Dedifferentiated amniotic fluid mesenchymal stem cell (primary cell): ENCODE results near the gene SPG21.

Source experiments
- DNase-seq: peaks from one replicate; pipeline ENCODE4 v3.0.0-alpha.2; 2016; ENCODE audit errors: extremely low spot score

The SPG21 gene

DNA sequence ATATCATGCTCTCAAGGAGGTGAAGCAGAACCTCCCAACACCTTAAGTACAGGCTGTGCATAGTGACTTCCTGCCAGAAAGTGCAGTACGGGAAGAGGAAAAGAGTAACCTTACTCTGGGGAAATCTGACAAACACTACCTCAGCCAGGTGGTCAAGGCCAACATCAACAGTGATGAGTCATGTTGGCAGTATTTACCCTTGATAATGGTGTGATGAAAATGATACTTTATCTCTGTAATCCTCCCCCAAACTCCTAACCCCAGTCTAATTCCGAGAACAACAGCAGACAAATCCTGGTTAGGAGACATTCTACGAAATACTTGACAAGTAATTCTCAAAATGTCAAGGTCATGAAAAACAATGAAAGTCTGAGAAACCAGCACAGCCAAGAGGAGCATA lies 51.5 kb downstream of the SPG21 start:
- DNase-seq: no peak

DNA sequence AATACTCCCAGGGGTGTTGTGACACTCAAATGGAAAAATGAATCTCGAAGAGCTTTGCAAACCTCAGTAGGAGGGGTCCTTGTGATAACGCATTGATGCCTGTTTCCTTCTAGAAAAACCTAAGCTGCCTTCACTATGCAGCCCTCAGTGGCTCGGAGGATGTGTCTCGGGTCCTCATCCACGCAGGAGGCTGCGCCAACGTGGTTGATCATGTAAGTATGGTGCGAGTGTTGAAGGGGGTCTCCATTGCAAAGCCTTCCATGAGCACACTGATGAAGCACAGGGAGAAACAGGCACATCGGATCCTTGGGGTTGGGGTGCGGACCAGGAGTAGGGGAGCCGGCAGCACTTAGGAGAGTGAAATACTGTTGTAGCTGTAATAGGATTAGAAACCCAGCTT lies 55.7 kb downstream of the SPG21 start:
- DNase-seq: no peak

- DNase-seq: no peak
Measured at GRCh38 chr15:64931381-64931780, 58.3 kb downstream of the SPG21 start.

GRCh38 chr15:64930778-64931371 lies 58.8 kb downstream of the SPG21 start:
- no peak for DNase-seq

GRCh38 chr15:64930019-64930652 lies 59.6 kb downstream of the SPG21 start:
- DNase-seq: no peak

DNA sequence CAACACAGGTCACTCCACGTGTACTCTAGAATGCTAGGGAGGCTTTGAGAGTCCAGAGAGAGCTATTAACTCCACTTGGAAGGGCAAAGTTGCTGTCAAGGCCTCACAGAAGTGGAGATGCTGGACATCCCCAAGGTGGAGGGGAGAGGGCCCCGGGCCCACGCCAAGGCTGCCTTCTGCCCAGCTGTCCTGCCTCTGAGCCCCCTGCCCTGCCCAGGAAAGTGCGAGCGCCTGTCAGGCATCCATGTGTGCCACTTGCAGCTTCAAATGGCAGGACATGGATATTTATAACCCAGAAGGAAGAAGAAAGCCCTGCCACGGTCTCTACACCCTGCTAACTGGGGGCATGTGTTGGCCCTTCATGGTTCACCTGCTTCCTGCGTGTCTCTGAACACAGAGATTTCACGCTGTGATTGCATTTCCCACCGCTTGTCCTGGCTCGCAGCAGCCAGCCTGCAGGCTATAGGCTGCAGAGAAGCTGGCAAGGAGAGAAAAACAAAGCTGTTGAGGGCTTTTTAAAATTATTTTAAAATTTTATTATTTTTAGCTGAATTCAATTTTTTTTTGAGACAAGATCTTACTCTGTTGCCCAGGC lies 61.0 kb downstream of the SPG21 start:
- DNase-seq: no peak

- DNase-seq: no peak
Measured at GRCh38 chr15:64926661-64927060, 63.1 kb downstream of the SPG21 start.

DNA sequence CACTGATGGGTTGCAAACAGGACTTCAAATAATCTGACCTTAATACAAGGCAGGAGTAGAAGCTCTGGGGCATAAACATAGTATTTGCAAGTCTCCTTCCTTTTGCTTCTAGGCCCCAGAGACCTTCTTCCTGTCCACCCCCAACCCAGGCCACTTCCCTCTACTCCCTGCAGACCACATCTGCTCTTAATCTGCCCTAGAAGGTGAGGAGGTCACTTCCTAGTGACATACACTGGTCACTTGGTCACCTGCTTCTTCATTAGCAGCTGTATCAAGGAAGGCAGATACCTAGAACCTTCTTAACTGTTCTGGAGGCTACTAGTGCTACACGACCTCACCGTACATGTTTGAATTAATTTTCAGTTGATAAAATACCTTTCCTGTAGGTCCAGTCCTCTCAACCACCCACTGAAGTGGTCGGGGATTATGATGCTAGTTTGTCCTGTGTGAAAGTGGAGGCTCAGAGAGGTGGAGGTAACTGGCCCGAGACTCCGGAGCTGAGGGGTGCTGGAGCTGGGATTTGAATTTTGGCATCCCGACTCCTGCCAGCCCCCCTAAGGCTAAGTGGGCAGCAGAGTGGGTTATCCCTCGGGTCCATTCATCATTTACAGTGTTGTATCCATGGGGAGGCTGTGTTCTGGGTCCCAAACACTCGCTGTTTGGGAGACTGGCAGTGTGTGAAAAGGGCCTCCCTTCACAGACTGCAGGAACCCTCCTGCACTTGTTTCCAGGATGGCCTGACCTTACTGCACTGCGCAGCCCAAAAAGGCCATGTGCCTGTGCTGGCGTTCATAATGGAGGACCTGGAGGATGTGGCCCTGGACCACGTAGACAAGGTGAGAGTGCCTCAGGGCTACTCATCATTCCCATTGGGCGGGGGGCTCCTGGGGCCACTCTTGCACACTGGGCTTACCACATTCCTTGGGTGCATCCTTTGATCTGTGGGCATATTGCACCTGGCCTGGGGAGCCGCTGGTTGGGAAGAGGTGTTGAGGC lies 64.1 kb downstream of the SPG21 start:
- DNase-seq: no peak

GRCh38 chr15:64923546-64923945 lies 66.2 kb downstream of the SPG21 start:
- DNase-seq: no peak

DNA sequence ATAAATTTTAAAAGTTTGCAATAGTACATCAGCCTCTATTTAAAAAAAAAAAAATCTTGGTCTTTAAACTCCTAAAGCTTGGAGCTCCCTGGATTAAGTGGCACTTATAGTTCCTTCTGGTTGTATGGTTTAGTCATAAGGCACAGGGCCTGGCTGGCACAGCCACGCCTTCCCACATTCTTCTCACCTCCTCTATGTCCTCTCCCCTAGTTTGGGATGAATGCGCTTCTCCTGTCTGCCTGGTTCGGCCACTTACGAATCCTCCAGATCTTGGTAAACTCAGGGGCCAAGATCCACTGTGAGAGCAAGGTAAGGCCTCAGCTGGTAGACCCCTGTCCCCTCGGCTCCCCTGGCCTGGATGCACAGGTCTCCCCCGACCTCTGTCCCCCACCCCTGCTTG lies 68.0 kb downstream of the SPG21 start:
- DNase-seq: no peak

- no peak for DNase-seq
Measured at GRCh38 chr15:64919721-64920120, 70.0 kb downstream of the SPG21 start.

- no peak for DNase-seq
Measured at GRCh38 chr15:64917211-64917610, 72.5 kb downstream of the SPG21 start.

GRCh38 chr15:64916365-64916764 lies 73.3 kb downstream of the SPG21 start:
- no peak for DNase-seq

DNA sequence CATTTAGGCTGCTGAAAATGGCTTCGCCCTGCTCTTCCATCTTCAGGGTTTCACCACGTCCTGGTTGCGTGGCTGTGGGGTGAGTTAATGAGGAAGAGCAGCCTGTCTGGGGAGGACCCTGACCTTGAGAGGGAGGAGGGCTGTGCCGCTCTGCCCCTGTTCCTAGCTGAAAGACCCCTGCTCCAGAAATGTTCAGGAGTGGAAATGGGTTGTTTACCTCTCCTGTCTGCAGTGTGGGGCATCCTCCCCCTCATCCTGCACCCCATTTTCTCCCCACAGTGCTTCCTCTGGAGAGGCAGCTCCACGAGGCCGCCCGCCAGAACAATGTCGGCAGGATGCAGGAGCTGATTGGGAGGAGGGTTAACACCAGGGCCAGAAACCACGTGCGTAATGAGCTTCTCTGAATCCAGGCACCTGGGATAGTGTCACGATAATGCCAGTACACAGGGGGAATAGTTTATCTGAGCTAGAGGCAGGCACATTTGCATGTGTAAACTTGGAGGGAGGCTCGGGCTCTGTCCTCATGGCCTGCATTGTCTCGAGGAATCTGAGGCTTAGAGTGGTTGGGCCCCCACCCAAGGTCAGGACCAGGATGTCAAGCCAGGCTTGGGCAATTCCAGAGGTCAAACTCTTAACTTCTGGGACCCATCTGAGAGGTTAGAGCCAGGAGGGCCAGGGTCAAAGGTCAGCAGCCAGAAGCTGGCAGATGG lies 74.0 kb downstream of the SPG21 start:
- DNase-seq: no peak
